GM19351 (cell line): Measurements from ENCODE around the gene LRBA.

ENCODE experiments used
- ATAC-seq: cut with Tn5 transposase; IDR thresholded peaks from one replicate; pipeline ENCODE4 v1.9.1; 2021; ENCODE audit warnings: mild to moderate bottlenecking, moderate library complexity; ENCODE audit not compliant: unreplicated experiment

The LRBA gene

DNA sequence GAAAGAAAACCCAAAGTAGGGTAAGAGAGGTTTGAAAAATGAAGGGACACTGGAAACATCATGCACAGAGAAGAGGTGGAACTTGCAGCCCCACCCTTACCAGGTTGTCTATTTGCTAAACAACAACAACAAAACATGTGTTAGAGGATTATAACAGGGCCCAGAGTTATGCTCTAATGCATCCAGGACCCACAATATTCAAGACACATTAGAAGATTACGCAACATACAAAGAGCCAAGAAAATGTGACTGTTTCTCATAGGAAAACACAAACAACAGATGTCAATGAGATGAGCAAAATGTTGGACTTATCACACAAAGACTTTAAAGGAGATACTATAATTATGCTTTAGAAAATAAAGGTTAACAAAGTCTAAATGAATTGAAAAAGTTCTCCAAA, 128.5 kb downstream of the LRBA start:
- no peak for ATAC-seq

DNA sequence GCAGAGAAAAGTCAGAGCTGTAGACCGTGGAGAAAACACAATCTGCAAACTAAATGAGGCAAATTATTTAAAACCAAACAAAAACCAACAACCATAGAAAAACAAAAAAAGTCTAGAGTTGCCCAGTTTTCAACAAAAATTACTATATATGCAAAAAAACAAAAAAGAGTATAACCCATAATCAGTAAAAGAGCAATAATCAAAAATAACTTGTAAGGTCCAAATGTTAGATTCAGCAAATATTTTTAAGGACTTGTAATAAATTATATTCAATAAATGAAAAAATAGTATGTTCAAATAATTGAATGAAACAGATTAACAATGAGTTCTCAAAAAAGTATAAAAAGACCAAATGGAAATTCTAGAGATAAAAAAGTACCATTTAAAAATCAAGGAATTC, 130.5 kb downstream of the LRBA start:
- no peak for ATAC-seq

DNA sequence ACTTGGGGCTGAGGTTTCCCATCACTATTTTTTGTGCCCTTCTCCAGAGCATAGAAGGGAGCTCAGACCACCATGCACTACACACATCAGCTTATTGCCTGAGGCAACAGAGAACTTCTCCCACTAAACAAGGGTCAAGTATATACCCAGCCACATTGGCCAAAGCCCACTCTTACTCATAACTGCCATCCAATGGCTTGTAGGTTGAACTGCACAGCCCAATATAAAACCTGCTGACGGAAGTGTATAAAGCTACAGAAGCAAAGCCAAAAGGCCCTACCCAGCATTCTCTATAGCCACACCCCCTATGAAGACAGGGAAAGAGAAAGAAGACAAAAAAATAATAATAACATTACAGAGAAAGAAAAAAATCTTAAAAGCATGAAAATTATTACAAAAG, 139.7 kb downstream of the LRBA start:
- no peak for ATAC-seq

DNA sequence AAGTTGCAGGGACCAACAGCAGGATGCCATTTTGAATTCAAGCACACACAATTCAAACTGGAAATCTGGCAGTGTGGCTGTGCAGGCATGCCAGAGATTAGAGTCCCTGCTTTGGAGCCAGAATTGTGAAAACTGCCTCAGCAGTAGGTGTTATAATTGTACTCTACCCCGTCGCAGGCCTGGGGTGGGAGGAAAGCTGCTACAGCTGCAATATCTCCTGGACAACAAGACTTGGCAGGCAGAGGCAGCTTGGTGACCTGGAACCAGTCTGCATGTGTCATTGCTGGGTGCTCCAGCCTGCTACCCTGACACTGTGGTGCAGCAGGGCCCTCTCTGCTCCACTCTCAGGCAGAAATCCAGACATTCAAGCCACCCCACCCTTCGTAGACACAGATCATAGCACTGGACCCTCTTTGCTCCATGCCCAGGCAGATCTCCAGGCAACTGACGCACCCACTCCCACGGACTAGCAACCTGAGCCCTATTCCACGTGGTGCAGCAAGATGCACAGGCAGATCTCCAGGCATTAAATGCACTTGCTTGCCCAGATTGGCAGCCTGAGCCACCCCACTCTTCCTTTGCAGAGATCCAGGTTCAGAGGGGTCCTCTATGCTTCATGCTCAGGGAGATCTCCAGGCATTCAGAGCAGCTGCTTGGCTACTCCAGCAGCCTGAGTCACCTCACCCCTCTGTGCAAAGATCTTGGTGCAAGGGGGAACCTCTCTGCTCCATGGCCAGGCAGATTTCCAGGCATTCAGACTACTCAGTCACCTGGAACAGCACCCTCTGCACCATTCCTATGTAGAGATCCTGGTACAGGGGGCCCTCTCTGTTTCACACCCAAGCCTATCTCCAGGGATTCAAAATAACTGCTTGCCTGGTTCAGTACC, 140.5 kb downstream of the LRBA start:
- no peak for ATAC-seq

DNA sequence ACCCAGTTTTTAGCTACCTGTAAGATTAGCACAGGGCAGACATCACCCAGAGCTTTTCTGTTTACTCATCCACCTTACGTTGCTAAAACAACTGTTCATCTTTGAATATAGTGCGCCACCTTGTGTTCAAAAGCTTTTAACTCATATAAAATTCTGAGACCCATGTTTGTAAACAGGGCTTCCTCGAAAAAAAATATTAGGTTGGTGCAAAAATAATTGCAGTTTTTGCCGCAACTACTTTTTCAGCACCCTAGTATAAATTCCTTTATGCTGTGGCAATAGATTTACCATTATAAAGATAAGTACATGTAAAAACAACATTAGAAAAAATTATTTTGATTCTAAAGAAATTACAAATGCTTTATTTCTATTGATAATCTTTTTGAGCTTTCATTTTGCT, 147.9 kb downstream of the LRBA start:
- peak; percentile 98 for ATAC-seq

DNA sequence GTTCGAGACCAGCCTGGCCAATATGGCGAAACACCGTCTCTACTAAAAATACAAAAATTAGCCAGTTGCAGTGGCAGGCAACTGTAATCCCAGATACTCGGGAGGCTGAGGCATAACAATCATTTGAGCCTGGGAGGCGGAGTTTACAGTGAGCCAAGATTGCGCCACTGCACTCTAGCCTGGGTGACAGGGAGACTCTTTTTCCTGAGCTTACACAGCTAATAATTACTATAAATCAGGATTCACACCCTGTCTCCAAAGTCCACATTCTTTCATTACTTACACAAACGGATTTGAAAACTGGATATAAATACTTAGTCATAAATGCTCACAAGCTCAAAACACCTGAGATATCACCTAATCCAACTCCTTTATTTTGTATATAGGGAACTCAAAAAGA, 151.6 kb downstream of the LRBA start:
- no peak for ATAC-seq

DNA sequence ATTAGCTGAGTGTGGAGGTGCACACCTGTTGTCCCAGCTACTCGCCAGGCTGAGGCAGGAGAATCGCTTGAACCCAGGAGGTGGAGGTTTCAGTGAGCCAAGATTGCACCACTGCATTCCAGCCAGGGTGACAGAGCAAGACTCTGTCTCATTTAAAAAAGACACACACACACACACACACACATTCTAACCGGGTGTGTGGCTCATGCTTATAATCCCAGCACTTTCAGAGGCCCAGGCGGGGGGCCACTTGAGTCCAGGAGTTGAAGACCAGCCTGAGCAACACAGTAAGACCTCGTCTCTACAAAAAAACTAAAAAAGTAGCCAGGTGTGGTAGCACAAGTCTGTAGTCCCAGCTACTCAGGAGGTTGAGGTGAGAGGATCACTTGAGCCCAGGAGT, 152.3 kb downstream of the LRBA start:
- ATAC-seq, result no peak

DNA sequence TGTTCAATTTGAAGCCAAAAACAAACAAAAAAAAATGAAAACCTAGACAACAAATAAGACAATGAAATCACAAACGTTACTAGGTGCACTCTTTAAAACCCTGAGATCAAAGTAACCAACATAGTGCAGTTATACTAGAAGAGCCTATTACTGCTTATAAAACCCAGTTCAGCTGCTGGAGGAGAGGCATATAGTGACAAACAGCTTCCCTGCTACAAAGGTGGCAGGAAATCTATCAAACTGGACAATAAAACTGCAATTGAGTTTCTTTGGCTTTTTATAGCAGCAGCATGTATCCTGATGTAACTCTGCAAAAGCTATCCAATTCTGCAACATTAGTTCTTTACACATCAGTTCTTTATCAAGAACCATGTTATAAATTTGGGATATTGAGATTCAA, 155.6 kb downstream of the LRBA start:
- no peak for ATAC-seq

DNA sequence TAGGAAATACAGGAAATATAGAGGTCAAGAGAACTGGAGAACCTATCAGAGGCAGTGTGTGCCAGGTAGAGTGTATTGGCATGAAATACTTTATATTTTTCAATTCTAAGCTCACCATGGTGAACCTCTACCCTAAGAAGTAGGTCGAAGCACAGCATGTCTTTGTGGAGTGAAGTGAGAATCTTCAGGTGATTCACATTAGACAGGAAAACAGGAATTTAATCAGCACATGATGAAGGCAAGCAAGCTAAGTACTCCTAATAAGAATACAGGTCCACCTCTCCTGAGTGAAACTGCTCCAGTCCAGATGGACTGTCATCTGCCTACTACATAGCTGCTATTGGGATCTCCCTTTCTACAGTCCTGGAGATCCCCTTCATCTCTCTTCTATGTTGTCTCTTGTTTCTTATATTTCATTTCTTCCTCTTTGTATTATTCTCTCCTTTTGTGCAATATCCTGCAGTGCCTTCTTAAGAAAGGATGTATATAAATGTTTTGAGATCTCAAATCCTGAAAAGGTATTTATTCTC, 159.0 kb downstream of the LRBA start:
- ATAC-seq, result no peak

DNA sequence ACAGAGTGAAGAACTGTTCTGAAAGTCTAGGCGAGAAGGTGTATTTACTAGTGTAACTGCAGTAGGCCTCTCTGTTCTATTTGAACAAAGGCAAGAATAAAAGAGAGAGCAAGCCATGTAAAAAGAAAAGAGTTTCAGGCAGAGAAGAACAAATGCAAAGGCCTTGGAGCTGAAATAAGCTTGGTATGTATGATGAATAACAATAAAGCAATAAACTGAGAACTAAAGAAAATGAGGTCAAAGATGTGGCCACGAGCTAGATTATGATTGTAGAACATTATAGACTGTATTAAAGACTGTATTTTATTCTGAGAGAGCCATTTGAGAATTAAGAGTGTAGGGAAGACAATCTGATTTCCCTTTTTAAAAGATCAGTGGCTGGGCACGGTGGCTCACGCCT, 160.5 kb downstream of the LRBA start:
- no peak for ATAC-seq

DNA sequence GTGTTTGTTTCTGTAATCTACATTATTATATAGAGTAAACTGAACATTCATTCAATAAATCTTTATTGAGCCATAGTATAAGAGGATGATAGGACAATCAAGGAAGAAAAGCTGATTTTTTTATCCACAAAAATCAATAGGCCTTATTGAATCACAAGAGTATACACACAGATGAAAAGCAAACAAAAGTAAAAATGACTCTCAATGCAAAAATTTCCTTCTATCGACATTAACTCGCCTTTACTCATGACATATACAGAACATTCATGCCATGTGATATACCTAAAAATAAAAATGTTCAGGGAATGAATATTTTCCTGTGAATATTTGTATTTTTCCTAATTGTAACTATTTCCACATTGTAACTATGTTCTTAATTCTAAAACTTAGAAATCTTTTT, 161.2 kb downstream of the LRBA start:
- no peak for ATAC-seq

DNA sequence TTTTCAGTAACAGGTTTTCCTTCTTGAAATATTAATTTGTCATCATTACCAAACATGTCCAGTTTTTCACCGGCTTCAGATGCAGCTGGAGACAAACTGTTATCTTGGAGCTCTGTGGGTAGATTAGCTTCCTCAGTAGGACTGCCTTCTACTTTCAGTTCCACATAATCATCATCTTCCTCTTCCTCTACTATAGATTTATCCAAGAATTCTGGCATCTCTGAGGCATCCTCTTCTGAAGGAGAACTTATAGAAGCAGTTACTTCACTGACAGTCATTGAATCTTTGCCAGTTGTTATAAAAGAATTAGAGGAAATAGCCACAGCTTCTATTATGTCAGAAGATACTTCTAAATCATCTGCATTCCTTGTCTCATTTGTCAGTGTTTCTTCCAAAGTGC, 162.9 kb downstream of the LRBA start:
- ATAC-seq, result no peak

DNA sequence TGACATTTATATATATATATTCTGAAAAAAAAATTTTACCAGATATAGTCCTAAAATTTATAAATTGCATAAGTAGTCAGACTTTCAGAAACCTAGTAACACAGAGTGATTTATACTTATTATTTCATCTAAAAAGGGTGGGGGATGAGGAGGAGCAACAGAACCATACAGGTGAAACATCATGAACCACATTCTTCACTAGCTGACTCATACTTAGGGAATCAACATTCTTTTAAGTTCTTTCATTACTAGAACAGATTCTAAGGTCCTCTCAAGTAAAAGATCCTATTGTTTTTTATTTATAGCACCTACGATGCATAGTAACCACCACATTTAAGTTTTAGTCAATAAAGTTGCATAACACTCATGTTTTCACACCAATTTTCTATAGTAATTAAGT, 166.1 kb downstream of the LRBA start:
- no peak for ATAC-seq

DNA sequence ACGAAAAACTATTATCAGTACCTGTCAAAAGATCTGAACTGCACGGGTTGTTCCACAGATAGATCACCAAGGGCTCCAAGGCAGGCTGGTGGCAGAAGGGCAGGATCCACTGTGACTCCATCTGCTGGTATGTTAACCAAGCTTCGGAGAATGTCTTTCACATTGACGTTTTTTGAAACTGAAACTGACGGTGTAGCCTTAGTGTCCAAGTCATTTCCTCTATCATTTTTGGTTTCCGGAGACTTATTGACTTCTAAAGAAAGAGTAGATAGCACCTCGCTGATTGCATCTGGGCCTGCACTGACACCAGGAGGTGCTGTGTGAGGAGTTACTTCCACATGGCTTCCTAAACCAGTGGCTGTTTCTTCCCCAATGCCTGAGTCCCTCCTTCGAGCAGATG, 186.9 kb downstream of the LRBA start:
- peak; percentile 98 for ATAC-seq

DNA sequence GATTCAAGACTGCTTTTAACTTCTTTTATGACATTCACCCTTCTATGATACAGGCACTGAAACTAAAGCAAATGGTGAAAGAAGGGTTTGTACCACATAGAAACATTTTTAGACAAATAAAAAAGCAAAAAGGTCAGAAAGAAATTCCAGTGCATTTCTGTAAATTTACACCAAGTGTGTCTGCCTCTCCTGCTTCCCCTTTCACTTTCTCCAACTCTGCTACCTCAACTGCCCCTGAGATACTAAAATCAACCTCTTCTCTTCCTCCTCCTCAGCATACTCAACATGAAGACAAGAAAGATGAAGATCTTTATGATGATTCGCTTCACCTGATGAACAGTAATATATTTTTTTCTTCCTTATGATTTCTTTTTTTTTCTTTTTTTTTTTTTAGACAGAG, 187.9 kb downstream of the LRBA start:
- ATAC-seq, result no peak

DNA sequence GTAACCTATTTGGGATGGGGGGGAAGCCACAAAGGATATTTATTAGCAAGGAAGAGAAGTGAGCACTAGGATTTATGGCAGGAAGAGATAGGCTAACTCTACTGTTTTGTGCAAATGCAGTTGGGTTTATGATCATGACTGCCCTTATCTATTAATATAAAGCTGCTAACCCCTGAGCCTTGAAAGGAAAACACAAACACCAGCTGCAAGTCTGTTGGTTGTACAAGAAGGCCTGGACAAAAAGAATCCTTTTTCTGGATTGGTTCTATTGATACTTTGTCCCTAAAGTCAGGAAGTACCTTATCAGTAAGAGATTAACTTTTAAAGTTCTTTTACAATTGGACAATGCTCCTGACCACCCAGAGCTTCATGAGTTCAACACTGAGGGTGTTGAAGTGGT, 188.8 kb downstream of the LRBA start:
- no peak for ATAC-seq

DNA sequence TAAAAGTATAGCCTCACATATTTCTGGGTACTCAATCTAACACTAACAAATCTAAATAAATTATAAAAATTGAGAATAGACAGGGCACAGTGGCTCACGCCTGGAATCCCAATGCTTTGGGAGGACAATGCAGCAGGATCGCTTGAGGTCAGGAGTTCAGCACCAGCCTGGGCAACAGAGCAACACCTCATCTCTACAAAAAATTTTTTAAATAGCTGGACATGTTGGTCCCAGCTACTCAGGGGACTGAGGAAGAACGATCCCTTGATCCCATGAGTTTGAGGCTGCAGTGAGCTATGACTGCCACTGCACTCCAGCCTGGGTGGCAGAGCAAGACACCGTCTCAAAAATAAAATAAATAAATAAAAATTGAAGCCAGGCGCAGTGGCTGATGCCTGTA, 192.7 kb downstream of the LRBA start:
- no peak for ATAC-seq

DNA sequence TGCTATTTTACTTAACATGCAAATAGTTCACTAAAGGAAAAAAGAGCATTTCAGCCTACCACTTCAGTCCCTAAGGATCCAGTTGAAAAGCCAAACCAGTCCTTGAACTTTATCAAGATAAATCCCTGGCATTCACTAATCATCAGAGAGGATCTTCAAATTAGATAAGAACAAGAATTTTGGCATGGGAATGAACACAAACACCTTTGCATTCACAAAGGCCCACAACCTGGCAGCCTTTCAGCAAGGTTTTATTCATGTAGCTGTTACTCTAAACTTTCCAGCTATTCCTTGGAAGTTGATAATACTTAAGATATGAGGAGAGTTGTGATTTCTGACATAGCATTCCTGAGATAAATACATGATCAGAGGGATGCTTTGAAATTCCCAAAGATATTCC, 193.4 kb downstream of the LRBA start:
- no peak for ATAC-seq

DNA sequence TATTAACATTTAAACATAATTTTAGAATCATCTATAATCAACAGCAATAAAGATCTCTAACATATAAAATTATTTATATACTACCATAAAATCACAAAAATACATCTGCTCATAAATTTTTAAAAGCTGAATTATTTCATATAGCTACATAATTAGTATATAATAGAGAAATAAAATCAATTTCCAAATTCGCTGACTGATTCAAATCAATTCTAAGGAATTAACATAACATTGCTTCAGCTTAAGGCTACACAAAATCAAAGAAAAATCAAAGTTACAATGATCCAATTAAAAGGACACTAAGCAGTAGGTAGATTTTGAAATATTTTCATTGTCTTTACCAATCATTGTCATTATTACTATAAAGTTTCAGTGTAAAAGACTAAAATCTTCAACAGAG, 194.7 kb downstream of the LRBA start:
- no peak for ATAC-seq

DNA sequence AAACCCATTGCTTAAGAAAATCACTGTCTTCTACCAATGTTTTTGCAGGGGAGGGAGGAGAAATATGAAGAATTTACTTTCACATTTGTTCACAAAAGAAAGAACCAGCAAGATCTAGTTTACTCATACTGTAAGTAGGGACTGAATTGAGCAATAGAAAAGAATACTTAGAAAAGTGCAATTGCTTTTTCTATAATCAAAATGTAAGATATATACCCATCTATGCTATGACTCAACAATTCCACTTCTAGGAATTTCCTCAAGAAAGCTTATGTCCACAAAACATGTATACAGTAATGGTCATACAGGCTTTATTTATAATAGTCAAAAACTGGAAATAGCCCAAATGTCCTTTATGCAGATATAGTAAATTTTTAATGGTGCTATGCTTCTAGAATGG, 196.4 kb downstream of the LRBA start:
- ATAC-seq, result no peak

DNA sequence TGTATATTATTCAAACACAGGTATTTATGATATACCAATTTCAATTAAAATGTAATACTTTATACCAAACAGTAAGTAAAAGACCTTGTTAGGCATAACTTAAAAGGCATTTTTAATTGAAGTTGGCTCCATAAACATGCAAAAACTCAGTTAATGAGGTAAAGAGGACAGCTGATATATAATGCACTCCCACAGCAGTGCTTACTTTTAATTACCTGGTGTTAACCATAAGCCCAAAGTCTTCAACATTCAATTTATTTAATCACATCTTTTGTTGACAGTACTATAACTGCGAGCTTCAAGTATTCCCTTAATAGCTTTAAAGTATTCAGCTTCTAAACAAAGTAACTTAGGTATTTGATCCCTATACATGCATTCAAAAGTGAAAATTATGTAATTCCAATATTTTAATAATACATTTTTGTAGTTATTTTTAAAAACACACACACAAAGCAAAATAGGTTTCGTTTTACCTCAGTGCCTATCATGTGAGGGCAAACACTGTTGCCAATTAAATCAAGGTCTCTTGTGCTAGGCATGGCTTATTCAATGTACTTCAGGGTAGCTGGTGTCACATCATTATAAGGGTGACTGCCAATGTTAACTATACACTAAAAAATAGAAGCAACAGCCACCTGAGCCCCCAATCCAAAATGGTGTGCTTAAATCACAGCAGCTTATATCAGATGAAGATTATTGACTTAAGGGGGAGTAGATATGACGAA, 197.1 kb downstream of the LRBA start:
- no peak for ATAC-seq

DNA sequence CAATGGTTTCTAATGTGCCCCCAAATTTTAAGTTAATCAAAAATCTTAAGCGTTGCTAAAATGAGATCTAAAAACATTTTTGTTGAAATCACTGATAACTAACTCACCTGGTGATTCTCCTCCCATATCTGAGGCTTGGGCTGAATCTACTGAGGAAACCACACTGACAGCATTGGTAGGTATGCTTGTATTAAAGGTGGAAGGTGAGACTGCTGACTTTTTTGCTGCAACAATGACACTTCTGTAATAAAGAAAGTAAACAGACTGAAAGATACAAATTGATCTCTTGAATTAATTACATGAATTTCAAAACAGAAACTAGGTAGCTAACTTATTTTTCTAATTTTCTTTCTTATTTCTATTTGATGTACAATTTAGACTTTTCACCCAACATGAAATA, 198.1 kb downstream of the LRBA start:
- ATAC-seq, result no peak
